ENCODE results near the gene MPC1. TPM values are rescaled to one million over a fixed set of nuclear protein-coding genes. Genes with fewer than 3 reads are reported as not detected.
"Not testable (repeated sequence)": the region's sequence is repeated elsewhere in the genome, so short reads cannot be mapped to it uniquely, and the experiment has no call there.

The MPC1 gene
- total RNA-seq, 2 experiments from 2014 or later = 22.2 to 25.2 TPM

- H3K27me3 Mint-ChIP-seq = no peaks in the 10 kb centered on the region
- H3K27ac Mint-ChIP-seq = no peak overlapping the region
- no peak overlapping the region for H3K4me3 Mint-ChIP-seq
- no peak for DNase-seq
- H3K4me1 Mint-ChIP-seq = peaks cover 24% of the 10 kb centered on the region
- peaks cover 8% of the 10 kb centered on the region for H3K36me3 Mint-ChIP-seq
- no peaks in the 10 kb centered on the region for H3K9me3 Mint-ChIP-seq
These were observed 3.6 kb downstream of the MPC1 start for GRCh38 chr6:166379103-166379586.

GRCh38 chr6:166377721-166378120 is 5.0 kb downstream of the MPC1 start:
- Mint-ChIP-seq H3K27ac (no peak overlapping the region), H3K36me3 (peaks cover 8% of the 10 kb centered on the region), H3K9me3 (no peaks in the 10 kb centered on the region), H3K4me1 (peaks cover 24% of the 10 kb centered on the region), H3K27me3 (no peaks in the 10 kb centered on the region), H3K4me3 (no peak overlapping the region)
- DNase-seq = no peak

GRCh38 chr6:166375013-166375412 is 7.7 kb downstream of the MPC1 start:
- peak overlapping the region; percentile 31 for H3K27ac Mint-ChIP-seq
- H3K9me3 Mint-ChIP-seq = no peaks in the 10 kb centered on the region
- peaks cover 14% of the 10 kb centered on the region for H3K4me1 Mint-ChIP-seq
- H3K27me3 Mint-ChIP-seq = no peaks in the 10 kb centered on the region
- H3K36me3 Mint-ChIP-seq = peaks cover 8% of the 10 kb centered on the region
- no peak for DNase-seq
- H3K4me3 Mint-ChIP-seq = no peak overlapping the region

- no peak for DNase-seq
- Mint-ChIP-seq H3K27me3 (no peaks in the 10 kb centered on the region), H3K4me3 (no peak overlapping the region), H3K36me3 (peaks cover 13% of the 10 kb centered on the region), H3K9me3 (no peaks in the 10 kb centered on the region), H3K4me1 (peaks cover 10% of the 10 kb centered on the region), H3K27ac (no peak overlapping the region)
These were observed 12.3 kb downstream of the MPC1 start for GRCh38 chr6:166370489-166370888.

- Mint-ChIP-seq H3K27ac (no peak overlapping the region), H3K36me3 (peaks cover 8% of the 10 kb centered on the region), H3K4me1 (peaks cover 3% of the 10 kb centered on the region), H3K9me3 (no peaks in the 10 kb centered on the region), H3K27me3 (no peaks in the 10 kb centered on the region), H3K4me3 (no peak overlapping the region)
- no peak for DNase-seq
These were observed 13.0 kb downstream of the MPC1 start for GRCh38 chr6:166369782-166370181.

- Mint-ChIP-seq H3K9me3 (no peaks in the 10 kb centered on the region), H3K36me3 (peaks cover 4% of the 10 kb centered on the region), H3K27me3 (no peaks in the 10 kb centered on the region), H3K4me3 (no peak overlapping the region), H3K27ac (no peak overlapping the region), H3K4me1 (no peaks in the 10 kb centered on the region)
- DNase-seq = no peak
These were observed 15.8 kb downstream of the MPC1 start for GRCh38 chr6:166366921-166367320.

- Mint-ChIP-seq H3K27me3 (no peaks in the 10 kb centered on the region), H3K9me3 (no peaks in the 10 kb centered on the region), H3K27ac (no peak overlapping the region), H3K4me1 (no peaks in the 10 kb centered on the region), H3K36me3 (peaks cover 4% of the 10 kb centered on the region), H3K4me3 (no peak overlapping the region)
- no peak for DNase-seq
These were observed 16.9 kb downstream of the MPC1 start for GRCh38 chr6:166365806-166366205.

- DNase-seq = no peak
- H3K4me1 Mint-ChIP-seq = no peaks in the 10 kb centered on the region
- H3K36me3 Mint-ChIP-seq = peaks cover 4% of the 10 kb centered on the region
- H3K27ac Mint-ChIP-seq = no peak overlapping the region
- H3K4me3 Mint-ChIP-seq = no peak overlapping the region
- H3K9me3 Mint-ChIP-seq = no peaks in the 10 kb centered on the region
- no peaks in the 10 kb centered on the region for H3K27me3 Mint-ChIP-seq
These were observed 17.5 kb downstream of the MPC1 start for GRCh38 chr6:166365221-166365620.

GRCh38 chr6:166364456-166364855 is 18.3 kb downstream of the MPC1 start:
- no peak overlapping the region for H3K4me3 Mint-ChIP-seq
- peaks cover 2% of the 10 kb centered on the region for H3K36me3 Mint-ChIP-seq
- no peaks in the 10 kb centered on the region for H3K4me1 Mint-ChIP-seq

GRCh38 chr6:166362427-166362826 is 20.3 kb downstream of the MPC1 start:
- not testable (repeated sequence) for H3K27ac Mint-ChIP-seq

More at GRCh38 chr6:166364456-166364855, 18.3 kb downstream of the MPC1 start:
- no peaks in the 10 kb centered on the region for H3K9me3 Mint-ChIP-seq
- H3K27ac Mint-ChIP-seq = no peak overlapping the region
- no peaks in the 10 kb centered on the region for H3K27me3 Mint-ChIP-seq
- DNase-seq = no peak

GRCh38 chr6:166361077-166361429 is 21.7 kb downstream of the MPC1 start:
- Mint-ChIP-seq H3K9me3 (peaks cover 5% of the 10 kb centered on the region), H3K36me3 (no peaks in the 10 kb centered on the region), H3K4me3 (no peak overlapping the region), H3K27ac (no peak overlapping the region), H3K4me1 (no peaks in the 10 kb centered on the region), H3K27me3 (peaks cover 9% of the 10 kb centered on the region)
- no peak for DNase-seq

More at GRCh38 chr6:166362427-166362826, 20.3 kb downstream of the MPC1 start:
- not testable (repeated sequence) for H3K27me3 Mint-ChIP-seq, H3K4me3 Mint-ChIP-seq, H3K9me3 Mint-ChIP-seq, H3K36me3 Mint-ChIP-seq, H3K4me1 Mint-ChIP-seq, DNase-seq

GRCh38 chr6:166360243-166361076 is 22.3 kb downstream of the MPC1 start:
- H3K27me3 Mint-ChIP-seq = peaks cover 9% of the 10 kb centered on the region
- no peak for DNase-seq
- no peak overlapping the region for H3K27ac Mint-ChIP-seq

GRCh38 chr6:166355552-166355951 is 27.2 kb downstream of the MPC1 start:
- Mint-ChIP-seq H3K4me1 (no peaks in the 10 kb centered on the region), H3K27ac (no peak overlapping the region), H3K27me3 (peaks cover 9% of the 10 kb centered on the region), H3K4me3 (no peak overlapping the region), H3K36me3 (no peaks in the 10 kb centered on the region), H3K9me3 (peaks cover 14% of the 10 kb centered on the region)
- no peak for DNase-seq

More at GRCh38 chr6:166360243-166361076, 22.3 kb downstream of the MPC1 start:
- no peak overlapping the region for H3K4me3 Mint-ChIP-seq
- H3K4me1 Mint-ChIP-seq = no peaks in the 10 kb centered on the region
- no peaks in the 10 kb centered on the region for H3K36me3 Mint-ChIP-seq
- peaks cover 5% of the 10 kb centered on the region for H3K9me3 Mint-ChIP-seq

GRCh38 chr6:166354965-166355364 is 27.8 kb downstream of the MPC1 start:
- Mint-ChIP-seq H3K9me3 (peaks cover 17% of the 10 kb centered on the region), H3K4me1 (no peaks in the 10 kb centered on the region), H3K27me3 (peaks cover 9% of the 10 kb centered on the region), H3K27ac (no peak overlapping the region), H3K4me3 (no peak overlapping the region), H3K36me3 (no peaks in the 10 kb centered on the region)
- no peak for DNase-seq

- H3K27ac Mint-ChIP-seq = no peak overlapping the region
- no peaks in the 10 kb centered on the region for H3K4me1 Mint-ChIP-seq
- peaks cover 9% of the 10 kb centered on the region for H3K27me3 Mint-ChIP-seq
These were observed 28.6 kb downstream of the MPC1 start for GRCh38 chr6:166354143-166354542.

GRCh38 chr6:166353507-166353906 is 29.2 kb downstream of the MPC1 start:
- Mint-ChIP-seq H3K27me3 (peaks cover 7% of the 10 kb centered on the region), H3K36me3 (peaks cover 6% of the 10 kb centered on the region), H3K9me3 (peaks cover 25% of the 10 kb centered on the region), H3K27ac (no peak overlapping the region), H3K4me1 (peaks cover 3% of the 10 kb centered on the region), H3K4me3 (no peak overlapping the region)
- DNase-seq = no peak

More at GRCh38 chr6:166354143-166354542, 28.6 kb downstream of the MPC1 start:
- Mint-ChIP-seq H3K4me3 (no peak overlapping the region), H3K9me3 (peaks cover 24% of the 10 kb centered on the region), H3K36me3 (peaks cover 6% of the 10 kb centered on the region)
- DNase-seq = no peak
